ENCODE data around the gene DCP1B.

The DCP1B gene

GRCh38 chr12:1919763-1920162, 84.5 kb downstream of the DCP1B start:
- DNase-seq (ENCODE audit: low read depth in 2 of 2), result no peak

DNA sequence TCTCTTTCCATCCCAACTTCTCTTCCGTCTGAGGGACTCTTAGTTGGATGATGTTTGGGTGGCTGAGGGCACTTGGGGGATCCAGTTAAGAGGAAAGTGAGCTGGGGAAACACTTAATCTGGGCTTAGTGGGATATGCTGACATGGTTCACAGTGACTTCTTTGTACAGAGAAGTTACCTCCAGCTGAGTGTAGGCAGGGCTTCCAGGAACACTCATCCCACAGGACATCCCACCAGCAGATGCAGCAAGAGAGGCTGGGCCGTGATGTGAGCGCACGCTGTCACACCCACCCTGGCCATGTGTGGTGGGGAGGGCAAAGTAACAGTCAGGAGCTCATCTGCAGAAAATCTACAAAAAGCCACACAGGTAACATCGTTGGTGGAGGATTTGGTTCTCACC, 85.0 kb downstream of the DCP1B start:
- DNase-seq (ENCODE audit: low read depth in 2 of 2), result no peak

DNA sequence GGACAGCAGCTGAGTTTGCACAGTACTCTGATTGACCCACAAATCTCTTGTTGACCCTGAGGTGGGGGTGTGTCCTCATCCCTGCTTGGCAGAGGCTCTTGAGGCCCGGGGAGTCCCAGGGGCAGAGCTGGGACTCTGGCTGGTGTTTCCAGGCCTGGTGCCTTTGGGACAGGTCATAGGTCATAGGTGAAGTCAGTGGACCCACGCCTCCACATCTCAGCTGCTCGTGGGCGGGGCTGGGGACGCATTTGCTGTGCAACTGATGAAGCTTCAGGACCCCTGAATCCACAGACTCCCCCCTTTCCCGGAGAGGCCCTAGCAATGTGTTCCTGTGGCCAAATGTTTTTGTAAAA, 85.4 kb downstream of the DCP1B start:
- no peak for DNase-seq (ENCODE audit: low read depth in 2 of 2)

DNA sequence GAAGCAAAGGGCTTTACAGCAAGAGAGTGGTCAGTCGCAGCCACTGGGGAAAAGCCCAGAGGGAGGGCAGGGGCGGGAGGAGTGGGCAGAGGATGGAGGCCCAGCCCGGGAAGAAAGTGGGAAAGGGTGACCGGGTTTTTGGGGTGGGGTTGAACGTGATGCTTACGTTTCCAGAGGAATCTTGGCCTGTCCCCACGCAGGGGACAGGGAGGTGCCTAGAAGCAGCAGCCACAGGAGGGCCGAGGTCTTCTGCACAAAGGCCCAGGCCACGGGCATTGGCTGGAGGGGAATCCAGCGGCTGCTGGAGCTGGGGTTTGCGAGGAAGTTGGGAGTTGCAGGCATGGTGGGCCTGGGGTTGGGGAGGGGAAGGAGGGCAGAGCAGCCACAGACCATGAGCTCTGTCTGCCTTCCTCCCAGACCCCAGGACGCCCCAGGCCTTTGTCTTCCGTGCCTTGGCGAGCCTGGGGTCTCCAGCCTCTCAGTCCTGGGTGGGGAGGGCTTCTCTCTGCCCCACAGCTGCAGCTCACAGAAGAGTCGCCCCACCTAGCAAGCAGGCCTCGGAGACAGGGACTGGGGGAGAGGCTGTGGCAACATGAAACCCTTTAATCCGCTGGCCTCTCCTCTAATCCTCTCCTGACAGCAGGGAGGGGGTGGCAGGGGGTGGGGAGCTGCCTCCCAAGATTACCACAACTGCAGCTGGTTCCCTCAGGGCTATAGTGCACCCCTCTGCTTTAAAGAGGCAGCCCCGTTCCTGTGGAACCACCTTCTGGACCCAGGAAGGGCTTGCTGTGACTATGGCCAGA, 86.0 kb downstream of the DCP1B start, which contains the start of gene CACNA2D4:
Gene CACNA2D4 (minus strand): TSS at position 572 of the 803 bp plus-strand sequence. CDS start 179 bp downstream, at position 393.
- no peak for DNase-seq (ENCODE audit: low read depth in 2 of 2)

- DNase-seq (ENCODE audit: low read depth in 2 of 2), result no peak
These were observed 86.8 kb downstream of the DCP1B start for GRCh38 chr12:1917172-1918070.

GRCh38 chr12:1916371-1917171, 87.7 kb downstream of the DCP1B start:
- DNase-seq (ENCODE audit: low read depth in 2 of 2), result no peak

GRCh38 chr12:1915082-1915968, 88.9 kb downstream of the DCP1B start:
- DNase-seq (ENCODE audit: low read depth in 2 of 2), result no peak

- DNase-seq (ENCODE audit: low read depth in 2 of 2), result no peak
These were observed 89.9 kb downstream of the DCP1B start for GRCh38 chr12:1914114-1914911.

- DNase-seq (ENCODE audit: low read depth in 2 of 2), result no peak
These were observed 90.7 kb downstream of the DCP1B start for GRCh38 chr12:1913377-1914113.

GRCh38 chr12:1912580-1913376, 91.5 kb downstream of the DCP1B start:
- no peak for DNase-seq (ENCODE audit: low read depth in 2 of 2)

DNA sequence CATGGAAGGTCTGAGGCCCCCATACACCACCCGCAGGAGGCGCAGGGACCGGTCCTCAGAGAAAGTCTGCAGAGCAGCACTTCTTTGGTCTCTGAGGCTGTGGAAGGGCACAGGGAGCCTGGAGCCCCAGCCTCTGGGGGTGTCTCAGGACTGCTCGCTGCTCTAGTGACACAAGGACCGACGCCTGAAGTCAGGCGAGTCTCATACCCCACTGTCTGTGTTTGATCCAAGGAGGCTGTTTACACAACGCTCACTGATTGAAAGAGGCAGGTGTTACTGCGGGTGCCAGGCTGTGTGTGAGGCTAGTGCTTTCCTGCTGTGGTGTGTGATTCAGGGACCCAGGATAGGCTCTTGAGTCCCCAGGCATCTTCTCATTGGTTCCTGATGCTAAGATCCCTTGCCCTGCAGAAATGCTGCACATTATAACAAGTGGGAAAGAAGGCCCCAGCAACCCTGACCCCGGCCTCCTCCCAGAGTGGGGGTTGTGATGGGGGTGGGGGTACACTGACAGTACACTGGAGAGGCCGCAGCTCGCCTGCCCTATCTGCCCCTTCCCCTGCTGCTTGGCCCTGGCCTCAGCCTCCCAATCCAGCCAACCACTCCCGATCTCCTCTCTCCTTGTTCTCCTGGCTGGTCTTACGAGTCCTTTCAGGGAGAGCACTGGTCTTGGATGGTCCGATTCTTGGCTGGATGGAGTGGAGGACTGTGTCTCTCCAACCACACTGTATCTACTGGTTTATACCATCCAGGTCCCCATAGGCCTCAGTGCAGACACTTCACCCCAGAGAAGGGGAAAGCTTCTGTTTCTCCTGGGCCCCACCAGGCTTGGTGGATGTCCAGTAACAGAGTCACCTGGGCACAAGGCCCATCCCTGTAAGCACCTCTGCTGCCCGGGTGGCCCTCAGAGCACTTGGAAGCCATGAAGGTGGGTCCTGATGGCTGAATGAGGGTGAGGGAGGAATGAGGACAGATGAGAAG, 92.4 kb downstream of the DCP1B start:
- no peak for DNase-seq (ENCODE audit: low read depth in 2 of 2)

DNA sequence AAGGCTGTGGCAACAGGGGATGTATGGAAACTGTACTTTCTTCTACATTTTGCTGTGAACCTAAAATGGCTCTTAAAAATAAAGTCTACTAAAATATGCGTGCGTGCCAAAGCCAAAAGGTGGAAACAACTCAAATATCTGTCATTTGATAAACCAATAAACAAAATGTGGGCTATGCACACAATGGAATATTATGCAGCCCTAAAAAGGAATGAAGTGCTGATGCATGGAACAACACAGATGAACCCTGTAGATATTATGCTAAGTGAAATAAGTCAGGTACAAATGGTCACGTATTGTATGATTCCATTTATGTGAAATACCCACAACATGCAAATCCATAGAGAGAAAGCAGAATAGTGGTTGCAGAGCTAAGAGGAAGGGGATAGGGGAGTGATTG, 93.8 kb downstream of the DCP1B start:
- no peak for DNase-seq (ENCODE audit: low read depth in 2 of 2)

- no peak for DNase-seq (ENCODE audit: low read depth in 2 of 2)
These were observed 95.5 kb downstream of the DCP1B start for GRCh38 chr12:1908758-1909157.

GRCh38 chr12:1907652-1908611, 96.3 kb downstream of the DCP1B start:
- peak in 1 of 2 donors; percentile 17 for DNase-seq (ENCODE audit: low read depth in 2 of 2)

GRCh38 chr12:1906579-1906978, 97.7 kb downstream of the DCP1B start:
- DNase-seq (ENCODE audit: low read depth in 2 of 2), result no peak

- DNase-seq (ENCODE audit: low read depth in 2 of 2), result no peak
These were observed 99.4 kb downstream of the DCP1B start for GRCh38 chr12:1904875-1905274.

Measured in activated CD4-positive, alpha-beta T cell treated with anti-CD3 and anti-CD28 coated beads for 24 hours (primary cell).